OCI-LY7 (cell line): ENCODE data around the gene HSD17B14. TPM values are rescaled to one million over a fixed set of nuclear protein-coding genes. Genes with fewer than 3 reads are reported as not detected.

Source experiments
- BruUV-seq: library from RNA; stranded (reverse); fragments of 400-500 nt; replicated peaks from 2 replicates; lab custom pipeline; 2021; lab: Mats Ljungman, UMichigan
- CTCF ChIA-PET: fragments of 300-600 bp; sonication (Branson Sonifier 250); formaldehyde crosslinking; loops from one replicate; lab custom pipeline; 2022; ENCODE audit warnings: antibody characterized with exemption; ENCODE audit not compliant: unreplicated experiment; lab: Charles Lee
- POLR2A ChIA-PET: fragments of 300-600 bp; sonication (Branson Sonifier 250); formaldehyde crosslinking; loops from one replicate; lab custom pipeline; 2022; ENCODE audit warnings: antibody characterized with exemption; lab: Charles Lee
- DNase-seq: peaks from one replicate; pipeline ENCODE4 v3.0.0-alpha.2; 2015; ENCODE audit warnings: low spot score
- H2AFZ ChIP-seq: fragments of 200-600 bp; sonication (generic), shearing (Covaris generic); 2 replicates; pipeline ENCODE4 v1.6.1; 2014; ENCODE audit warnings: mild to moderate bottlenecking, antibody characterized with exemption, low read length, moderate library complexity
- H3K27ac ChIP-seq: fragments of 200-600 bp; sonication (generic); 2 replicates; pipeline ENCODE4 v1.5.1; 2014; ENCODE audit warnings: mixed run types, low read depth, mild to moderate bottlenecking, moderate library complexity, low read length, inconsistent platforms; ENCODE audit not compliant: poor library complexity, severe bottlenecking
- H3K36me3 ChIP-seq: fragments of 200-600 bp; sonication (generic); 2 replicates; pipeline ENCODE4 v1.6.1; 2014; ENCODE audit warnings: mild to moderate bottlenecking, antibody characterized with exemption, low read length, moderate library complexity, mixed read lengths; ENCODE audit not compliant: insufficient read depth
- H3K4me1 ChIP-seq: fragments of 200-600 bp; sonication (generic); 2 replicates; pipeline ENCODE4 v1.5.1; 2014; ENCODE audit warnings: mild to moderate bottlenecking, low read length; ENCODE audit not compliant: insufficient read depth, poor library complexity, severe bottlenecking
- H3K4me2 ChIP-seq: fragments of 200-600 bp; sonication (generic); 2 replicates; pipeline ENCODE4 v1.6.1; 2014; ENCODE audit warnings: mild to moderate bottlenecking, low read length
- H3K4me3 ChIP-seq: fragments of 200-600 bp; sonication (generic); 2 replicates; pipeline ENCODE4 v1.5.1; 2014; ENCODE audit warnings: mild to moderate bottlenecking, low read depth, low read length; ENCODE audit not compliant: poor library complexity, severe bottlenecking
- H3K79me2 ChIP-seq: fragments of 200-600 bp; sonication (generic); 2 replicates; pipeline ENCODE4 v1.6.1; 2016; ENCODE audit warnings: low read depth, mild to moderate bottlenecking, low read length, moderate library complexity, mixed read lengths; ENCODE audit not compliant: insufficient read depth
- H3K9me2 ChIP-seq: fragments of 200-600 bp; sonication (generic); 2 replicates; pipeline ENCODE4 v1.6.1; 2016; ENCODE audit warnings: mild to moderate bottlenecking, low read length, mixed read lengths; ENCODE audit not compliant: insufficient read depth
- H3K9me3 ChIP-seq: fragments of 200-600 bp; sonication (generic); 2 replicates; pipeline ENCODE4 v1.6.1; 2014; ENCODE audit warnings: mild to moderate bottlenecking, mixed run types, low read length, mixed read lengths
- H4K20me1 ChIP-seq: fragments of 200-600 bp; sonication (generic); 2 replicates; pipeline ENCODE4 v1.6.1; 2014; ENCODE audit warnings: mild to moderate bottlenecking, antibody characterized with exemption, low read length, moderate library complexity, mixed read lengths; ENCODE audit not compliant: insufficient read depth
- EZH2phosphoT487 ChIP-seq: fragments of 200-600 bp; sonication (generic); IDR thresholded peaks from 2 replicates; pipeline ENCODE4 v1.6.1; 2018; ENCODE audit warnings: low read depth, borderline replicate concordance, mild to moderate bottlenecking, mixed run types, antibody characterized with exemption, low read length, moderate library complexity, mixed read lengths
- intact Hi-C: fragments of 100-400 bp; cut with micrococcal nuclease; formaldehyde crosslinking; loops from one replicate; pipeline ENCODE4 v1.10.0; 2022; ENCODE audit not compliant: unreplicated experiment
- total RNA-seq, 2 experiments: library from RNA; depleted of rRNA in 1 of 2; stranded (reverse); fragments of >200 nt in 1 of 2; shearing (Covaris generic) in 1 of 2; gene quantifications; 2 replicates each; pipeline ENCODE4 v1.2.3, GENCODE V29; 2014 to 2022
- TF ChIP-seq, protein P1 (sequence below): fragments of 200-600 bp; sonication (generic); conservative IDR thresholded peaks from 2 replicates; pipeline ENCODE4 v1.5.1; 2014; ENCODE audit warnings: mild to moderate bottlenecking, antibody characterized with exemption, low read length, moderate library complexity, mixed read lengths

The HSD17B14 gene
- total RNA-seq, 2 experiments from 2014 or later = 1.8 to 4.5 TPM

DNA sequence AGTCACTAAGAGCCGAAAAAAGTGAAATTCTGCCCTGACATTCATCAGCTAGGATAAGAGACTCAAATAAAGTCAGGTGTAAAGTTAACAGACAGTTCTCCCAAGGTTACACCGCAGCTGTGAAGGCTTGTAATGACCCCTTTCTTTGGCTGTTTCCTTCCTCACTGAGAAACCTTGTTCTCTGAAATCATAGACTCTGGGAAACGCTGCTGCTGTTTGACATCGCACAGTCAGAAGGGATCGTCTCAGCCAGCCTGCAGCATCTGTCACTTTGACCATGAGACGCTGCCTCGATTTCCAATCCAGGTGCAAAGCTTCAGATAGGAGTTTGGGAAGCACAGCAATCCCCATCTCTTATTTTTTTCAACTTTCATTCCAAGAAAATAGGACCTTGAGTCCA is 26.1 kb downstream of the HSD17B14 start:
- peaks cover 7% of the 10 kb centered on the region; the same call in 1 of the 2 replicates for H3K36me3 ChIP-seq
- H3K4me2 ChIP-seq = peak overlapping the region; percentile 92
- no peaks in the 10 kb centered on the region for H3K9me3 ChIP-seq
- CTCF ChIA-PET = no interaction called here
- DNase-seq = peak; percentile 52
- H3K4me1 ChIP-seq = peaks cover 24% of the 10 kb centered on the region
- BruUV-seq = TSS peak; percentile 78
- TF ChIP-seq EZH2phosphoT487 = no peak
- TF ChIP-seq, protein P1, sequence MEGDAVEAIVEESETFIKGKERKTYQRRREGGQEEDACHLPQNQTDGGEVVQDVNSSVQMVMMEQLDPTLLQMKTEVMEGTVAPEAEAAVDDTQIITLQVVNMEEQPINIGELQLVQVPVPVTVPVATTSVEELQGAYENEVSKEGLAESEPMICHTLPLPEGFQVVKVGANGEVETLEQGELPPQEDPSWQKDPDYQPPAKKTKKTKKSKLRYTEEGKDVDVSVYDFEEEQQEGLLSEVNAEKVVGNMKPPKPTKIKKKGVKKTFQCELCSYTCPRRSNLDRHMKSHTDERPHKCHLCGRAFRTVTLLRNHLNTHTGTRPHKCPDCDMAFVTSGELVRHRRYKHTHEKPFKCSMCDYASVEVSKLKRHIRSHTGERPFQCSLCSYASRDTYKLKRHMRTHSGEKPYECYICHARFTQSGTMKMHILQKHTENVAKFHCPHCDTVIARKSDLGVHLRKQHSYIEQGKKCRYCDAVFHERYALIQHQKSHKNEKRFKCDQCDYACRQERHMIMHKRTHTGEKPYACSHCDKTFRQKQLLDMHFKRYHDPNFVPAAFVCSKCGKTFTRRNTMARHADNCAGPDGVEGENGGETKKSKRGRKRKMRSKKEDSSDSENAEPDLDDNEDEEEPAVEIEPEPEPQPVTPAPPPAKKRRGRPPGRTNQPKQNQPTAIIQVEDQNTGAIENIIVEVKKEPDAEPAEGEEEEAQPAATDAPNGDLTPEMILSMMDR = no peak
- peak overlapping the region; percentile 75 for H2AFZ ChIP-seq
- H3K4me3 ChIP-seq = peak overlapping the region; percentile 91
- H3K27ac ChIP-seq = peak overlapping the region; percentile 70
- peaks cover 12% of the 10 kb centered on the region; the same call in 1 of the 2 replicates for H3K79me2 ChIP-seq
- intact Hi-C loops = no loop called here
- no peaks in the 10 kb centered on the region for H3K9me2 ChIP-seq
- POLR2A ChIA-PET = interaction anchor here (0.9 kb wide), 1 partner anchor 183 kb away, joined by 3 read pairs; the partner anchor contains the start of genes GYS1 and RUVBL2
- no peaks in the 10 kb centered on the region for H4K20me1 ChIP-seq

DNA sequence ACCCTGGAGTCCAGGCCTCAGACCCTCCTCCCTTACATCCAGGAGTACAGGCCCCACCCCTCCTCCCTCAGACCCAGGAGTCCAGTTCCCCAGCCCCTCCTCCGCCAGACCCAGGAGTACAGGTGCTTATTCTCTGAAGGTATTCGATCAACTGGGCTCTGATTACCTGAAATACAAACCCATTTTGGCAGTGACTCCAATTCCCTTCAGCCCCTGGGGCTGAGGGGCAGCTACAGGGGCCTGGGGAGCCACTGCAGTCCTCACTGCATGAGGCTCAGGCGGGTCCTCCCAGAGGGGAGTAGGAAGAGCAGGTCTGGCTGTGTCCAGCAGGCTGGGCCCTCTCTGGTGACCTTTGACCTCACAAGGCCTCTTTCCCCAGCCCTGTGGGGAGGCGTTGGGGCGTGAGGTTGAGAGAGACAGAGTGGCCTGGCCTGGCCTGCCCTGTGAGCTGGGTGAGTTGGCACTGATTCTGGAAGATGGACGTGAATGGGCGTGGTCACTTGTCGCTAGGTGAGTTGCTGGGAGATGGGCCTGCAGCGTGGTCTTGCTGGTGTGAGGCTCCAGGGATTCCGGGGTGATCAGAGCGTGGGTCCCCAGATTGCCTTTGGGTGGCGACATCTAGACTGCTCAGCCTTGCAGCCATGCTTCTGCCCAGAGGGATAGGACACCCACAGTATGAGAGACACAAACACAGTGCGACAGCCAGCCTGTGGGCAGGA is 28.5 kb downstream of the HSD17B14 start:
- ChIA-PET POLR2A (no interaction called here), CTCF (no interaction called here)
- Histone ChIP-seq H3K79me2 (peaks cover 12% of the 10 kb centered on the region; the same call in 1 of the 2 replicates), H3K4me3 (no peak overlapping the region), H3K27ac (no peak overlapping the region), H2AFZ (no peak overlapping the region), H3K9me2 (no peaks in the 10 kb centered on the region), H4K20me1 (no peaks in the 10 kb centered on the region), H3K4me2 (no peak overlapping the region), H3K36me3 (peaks cover 7% of the 10 kb centered on the region; the same call in 1 of the 2 replicates), H3K4me1 (peaks cover 23% of the 10 kb centered on the region), H3K9me3 (no peaks in the 10 kb centered on the region)
- TF ChIP-seq EZH2phosphoT487 = no peak
- TF ChIP-seq, protein P1 = peak; percentile 60
- intact Hi-C loops = no loop called here
- no peak for DNase-seq
- BruUV-seq = no TSS peak
